Keratinocyte (primary cell): ENCODE results near the gene ATP6V0E1. TPM values are rescaled to one million over a fixed set of nuclear protein-coding genes. Genes with fewer than 3 reads are reported as not detected.

ENCODE experiments used
- DNase-seq: peaks from one replicate; pipeline ENCODE4 v3.0.0-alpha.2; 2011; ENCODE audit warnings: low read depth, missing footprints, low spot score
- FAIRE-seq: peaks from 2 replicates; lab custom pipeline; 2011; peaks lifted over from hg19 to GRCh38; lab: Jason Lieb, UNC
- H2AFZ ChIP-seq: 2 replicates; pipeline ENCODE4 v1.6.0; 2012; ENCODE audit warnings: low read length, control low read depth, inconsistent platforms; ENCODE audit not compliant: control insufficient read depth
- H3K27ac ChIP-seq: 2 replicates; pipeline ENCODE4 v1.5.1; 2011; ENCODE audit warnings: low read length; ENCODE audit not compliant: control insufficient read depth, insufficient read depth
- H3K27me3 ChIP-seq: 3 replicates; pipeline ENCODE4 v1.6.0; 2011; ENCODE audit warnings: low read length; ENCODE audit not compliant: control insufficient read depth, insufficient read depth; ENCODE audit errors: extremely low read depth
- H3K36me3 ChIP-seq, 2 experiments: 2 replicates in 1 of 2; 3 replicates in 1 of 2; pipeline ENCODE4 v1.5.1; 2011; ENCODE audit warnings: low read length in 2 of 2, mild to moderate bottlenecking in 1 of 2; ENCODE audit not compliant: control insufficient read depth in 2 of 2, insufficient read depth in 2 of 2; ENCODE audit errors: extremely low read depth in 1 of 2
- H3K4me1 ChIP-seq: 3 replicates; pipeline ENCODE4 v1.5.1; 2011; ENCODE audit warnings: low read length; ENCODE audit not compliant: control insufficient read depth, insufficient read depth; ENCODE audit errors: extremely low read depth
- H3K4me2 ChIP-seq: 3 replicates; pipeline ENCODE4 v1.6.0; 2011; ENCODE audit warnings: low read depth, low read length; ENCODE audit not compliant: control insufficient read depth, insufficient read depth; ENCODE audit errors: extremely low read depth
- H3K4me3 ChIP-seq, 3 experiments: fragments of 200-600 bp in 1 of 3; sonication (generic) in 1 of 3; 2 replicates in 2 of 3; 3 replicates in 1 of 3; pipeline ENCODE4 v1.5.1; 2011 to 2016; ENCODE audit warnings: low read length in 3 of 3, mild to moderate bottlenecking in 3 of 3, control low read depth in 2 of 3, inconsistent platforms in 1 of 3, low read depth in 1 of 3, mixed read lengths in 1 of 3, mixed run types in 1 of 3, moderate library complexity in 1 of 3; ENCODE audit not compliant: control insufficient read depth in 2 of 3, insufficient read depth in 2 of 3; ENCODE audit errors: extremely low read depth in 1 of 3
- H3K79me2 ChIP-seq: 2 replicates; pipeline ENCODE4 v1.6.0; 2012; ENCODE audit warnings: low read length; ENCODE audit not compliant: control insufficient read depth, insufficient read depth
- H3K9ac ChIP-seq: 3 replicates; pipeline ENCODE4 v1.6.0; 2011; ENCODE audit warnings: low read length; ENCODE audit not compliant: control insufficient read depth, insufficient read depth; ENCODE audit errors: extremely low read depth
- H3K9me1 ChIP-seq: 3 replicates; pipeline ENCODE4 v1.6.0; 2011; ENCODE audit warnings: low read length; ENCODE audit not compliant: control insufficient read depth, insufficient read depth; ENCODE audit errors: extremely low read depth
- H3K9me3 ChIP-seq: 2 replicates; pipeline ENCODE4 v1.5.1; 2012; ENCODE audit warnings: low read depth, low read length; ENCODE audit not compliant: control insufficient read depth
- H4K20me1 ChIP-seq: 3 replicates; pipeline ENCODE4 v1.6.0; 2011; ENCODE audit warnings: low read length; ENCODE audit not compliant: control insufficient read depth, insufficient read depth; ENCODE audit errors: extremely low read depth
- CTCF ChIP-seq, 3 experiments: IDR thresholded peaks in 1 of 3; conservative IDR thresholded peaks in 1 of 3; optimal IDR thresholded peaks in 1 of 3; 2 replicates in 2 of 3; 3 replicates in 1 of 3; pipeline versions ENCODE3 to v1.5.1; 2011; ENCODE audit warnings: low read length in 3 of 3, mild to moderate bottlenecking in 3 of 3, moderate library complexity in 2 of 3, control low read depth in 1 of 3, inconsistent platforms in 1 of 3; ENCODE audit not compliant: insufficient read depth in 2 of 3; ENCODE audit errors: extremely low read depth in 1 of 3
- EZH2 ChIP-seq: IDR thresholded peaks from one replicate; pipeline ENCODE4 v1.6.1; 2012; ENCODE audit warnings: inconsistent platforms, mild to moderate bottlenecking, low read length, moderate library complexity
- dilution Hi-C: fragments of 300-500 bp; cut with MboI; formaldehyde crosslinking; loops from one replicate; pipeline ENCODE4 v1.7.0; 2020; ENCODE audit warnings: low sequenced_read_pairs; ENCODE audit not compliant: extremely low pct_ligation_motif_present
- polyA minus RNA-seq, 3 experiments: library from RNA; depleted of rRNA, polyadenylated mRNA; stranded (reverse); fragments of >200 nt; gene quantifications; 1 replicate in 1 of 3; 2 replicates in 1 of 3; 3 replicates in 1 of 3; pipeline ENCODE4 v1.2.3, GENCODE V29; 2011
- polyA plus RNA-seq, 5 experiments: library from polyadenylated mRNA; depleted of rRNA in 3 of 5; stranded (reverse) in 3 of 5; stranded (forward) in 1 of 5; unstranded in 1 of 5; fragments of >200 nt; gene quantifications; 1 replicate in 1 of 5; 2 replicates in 3 of 5; 3 replicates in 1 of 5; pipeline versions ENCODE4 v1.2.1 to v1.2.3, GENCODE V29; 2011 to 2012; ENCODE audit warnings: missing spikeins in 2 of 5, low read depth in 1 of 5, low replicate concordance in 1 of 5

The ATP6V0E1 gene
- polyA plus RNA-seq = 269 to 609 TPM (median 533 TPM) in 3 replicates
- 132 TPM for polyA plus RNA-seq (2011; ENCODE audit: low read depth)
- polyA plus RNA-seq (2011; cell fraction: cytosol; rRNA removed) = 497 and 993 TPM in 2 replicates
- 200 and 224 TPM in 2 replicates for polyA plus RNA-seq (2011; cell fraction: nucleus; rRNA removed)
- 295 and 529 TPM in 2 replicates for polyA plus RNA-seq (2012; ENCODE audit: low replicate concordance)
- polyA minus RNA-seq = 125 to 378 TPM (median 270 TPM) in 3 replicates
- polyA minus RNA-seq (2011; cell fraction: cytosol; rRNA and poly(A)+ RNA removed) = 153 TPM
- 37.5 and 58.0 TPM in 2 replicates for polyA minus RNA-seq (2011; cell fraction: nucleus; rRNA and poly(A)+ RNA removed)

GRCh38 chr5:172983542-172984243, at the start of gene ATP6V0E1:
Gene ATP6V0E1 (plus strand): TSS chr5:172983771. CDS start chr5:172983861, 90 bp downstream.
- Histone ChIP-seq H3K4me3 (peak within 1 kb of the TSS; percentile 86 to 95 (median 93)), H3K9ac (peak within 1 kb of the TSS; percentile 99), H3K9me1 (no peaks in the 10 kb centered on the region), H3K9me3 (no peaks in the 10 kb centered on the region), H3K27ac (peak within 1 kb of the TSS; percentile 97), H3K79me2 (peaks cover 41% of the 10 kb centered on the region), H3K36me3 (peaks cover 1 to 2% of the 10 kb centered on the region in 2 experiments), H3K4me2 (peak within 1 kb of the TSS; percentile 87), H3K27me3 (no peaks in the 10 kb centered on the region), H2AFZ (peak within 1 kb of the TSS; percentile 95), H3K4me1 (peaks cover 7% of the 10 kb centered on the region), H4K20me1 (no peaks in the 10 kb centered on the region)
- DNase-seq (peak; percentile 69), FAIRE-seq (no peak)
- TF ChIP-seq CTCF (optimal IDR thresholded peaks at IDR 0.05 in 1 of 3, IDR thresholded peaks at IDR 0.05 in 1 of 3, conservative IDR thresholded peaks at IDR 0.05 in 1 of 3; ENCODE audit: extremely low read depth in 1 of 3, insufficient read depth in 2 of 3, low read length in 3 of 3) (no peak), EZH2 (no peak)
- dilution Hi-C loops = no loop called here

- no peak overlapping the region for H3K4me2 ChIP-seq
- TF ChIP-seq EZH2 (no peak), CTCF (optimal IDR thresholded peaks at IDR 0.05 in 1 of 3, IDR thresholded peaks at IDR 0.05 in 1 of 3, conservative IDR thresholded peaks at IDR 0.05 in 1 of 3; ENCODE audit: extremely low read depth in 1 of 3, insufficient read depth in 2 of 3, low read length in 3 of 3) (no peak)
- H4K20me1 ChIP-seq = no peaks in the 10 kb centered on the region
- no peak overlapping the region for H3K4me3 ChIP-seq
- no peaks in the 10 kb centered on the region for H3K79me2 ChIP-seq
- H3K4me1 ChIP-seq = peaks cover 10% of the 10 kb centered on the region
- peaks cover 11 to 14% of the 10 kb centered on the region in 2 experiments for H3K36me3 ChIP-seq
- H3K9ac ChIP-seq = no peak overlapping the region
- H3K9me3 ChIP-seq = no peaks in the 10 kb centered on the region
- H3K27ac ChIP-seq = no peak overlapping the region
- DNase-seq (no peak), FAIRE-seq (no peak)
- no peak overlapping the region for H2AFZ ChIP-seq
- peaks cover 2% of the 10 kb centered on the region for H3K9me1 ChIP-seq
- no peaks in the 10 kb centered on the region for H3K27me3 ChIP-seq
- dilution Hi-C loops = no loop called here
These were observed 48.5 kb upstream of the ATP6V0E1 start for GRCh38 chr5:172935096-172935495.
